Tibial nerve (tissue), 4 donors: ENCODE data around the gene PIAS2.

Source experiments
- CTCF ChIP-seq, 5 experiments: fragments of 200-600 bp in 3 of 5; fragments of 450-650 bp in 2 of 5; sonication (generic) in 3 of 5; IDR thresholded peaks; one replicate each; pipeline ENCODE4 v1.5.1; 2016 to 2019; ENCODE audit warnings: antibody characterized with exemption in 5 of 5, mild to moderate bottlenecking in 3 of 5, moderate library complexity in 2 of 5
- EP300 ChIP-seq, 2 donors: sonication (generic); formaldehyde crosslinking; IDR thresholded peaks; one replicate each; pipeline ENCODE4 v1.6.1; 2017; ENCODE audit warnings: antibody characterized with exemption in 2 of 2, mild to moderate bottlenecking in 1 of 2
- POLR2A ChIP-seq, 2 donors: fragments of 450-650 bp; IDR thresholded peaks; one replicate each; pipeline ENCODE4 v1.6.1; 2017; ENCODE audit warnings: antibody characterized with exemption in 2 of 2, mild to moderate bottlenecking in 2 of 2, moderate library complexity in 2 of 2

- TF ChIP-seq POLR2A (IDR thresholded peaks at IDR 0.05) (no peak), EP300 (IDR thresholded peaks at IDR 0.05) (no peak), CTCF (IDR thresholded peaks at IDR 0.05) (no peak)
Observed at GRCh38 chr18:46915800-46916550, 1.3 kb downstream of the PIAS2 start.
